Measurements from ENCODE around the gene SEMA5B.

Gene SEMA5B

DNA sequence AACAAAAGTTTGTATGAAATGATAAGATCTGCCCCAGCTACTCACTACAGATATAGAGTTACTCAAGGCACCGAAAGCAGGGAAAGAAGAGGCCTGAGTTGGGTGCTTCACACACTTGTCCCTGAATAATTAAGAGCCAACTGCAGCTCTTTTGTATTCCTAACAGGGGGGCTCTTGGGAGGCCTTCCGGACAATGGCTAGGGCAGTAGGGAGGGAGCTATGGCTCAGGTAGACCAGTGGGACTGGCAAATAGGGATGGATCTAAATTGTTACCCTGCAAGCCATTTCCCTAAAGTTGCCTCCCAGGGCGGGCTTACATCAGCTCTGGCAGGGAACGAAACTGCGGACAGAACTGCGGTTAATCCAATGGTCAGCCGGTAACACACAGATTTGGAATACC is 6.2 kb downstream of the SEMA5B start:
- no peak for DNase-seq

DNA sequence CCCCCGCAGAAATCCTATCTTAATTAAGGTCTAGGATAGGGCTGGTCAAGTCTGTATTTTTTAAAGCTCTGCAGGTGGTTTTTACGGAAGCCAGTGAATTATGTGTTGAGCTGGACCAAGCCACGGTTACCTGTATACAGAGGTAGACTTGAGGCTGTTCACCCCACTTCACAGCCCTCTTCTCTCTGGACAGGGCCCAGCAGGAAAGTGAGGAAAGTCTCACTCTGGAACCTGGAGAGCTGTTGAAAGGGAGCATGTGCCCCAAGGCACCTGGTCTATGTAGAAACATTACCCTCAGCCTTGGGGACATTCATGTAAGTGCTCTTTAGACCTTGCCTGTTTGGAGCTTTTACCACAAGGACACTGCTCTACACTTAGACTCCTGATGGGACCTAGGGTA is 6.9 kb downstream of the SEMA5B start:
- DNase-seq = no peak

DNA sequence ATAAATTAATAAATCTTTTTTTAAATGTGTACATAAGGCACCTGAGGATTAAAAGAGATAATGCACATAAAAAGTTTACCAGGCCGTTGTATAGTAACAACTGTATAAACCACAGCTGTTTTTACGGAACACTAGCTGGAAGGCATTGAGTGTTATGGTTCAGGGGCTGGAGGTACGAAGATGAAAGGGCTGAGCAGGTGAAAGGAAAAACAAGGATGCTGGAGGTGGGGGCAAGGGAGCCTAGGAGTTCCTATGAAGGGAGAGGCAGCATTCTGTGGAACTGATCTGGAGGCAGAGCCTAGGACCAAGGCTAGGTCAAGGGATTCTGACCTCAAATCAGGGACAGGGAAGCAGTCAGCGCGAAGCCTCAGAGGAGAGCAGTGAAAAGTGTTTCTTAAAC is 8.0 kb downstream of the SEMA5B start:
- no peak for DNase-seq

DNA sequence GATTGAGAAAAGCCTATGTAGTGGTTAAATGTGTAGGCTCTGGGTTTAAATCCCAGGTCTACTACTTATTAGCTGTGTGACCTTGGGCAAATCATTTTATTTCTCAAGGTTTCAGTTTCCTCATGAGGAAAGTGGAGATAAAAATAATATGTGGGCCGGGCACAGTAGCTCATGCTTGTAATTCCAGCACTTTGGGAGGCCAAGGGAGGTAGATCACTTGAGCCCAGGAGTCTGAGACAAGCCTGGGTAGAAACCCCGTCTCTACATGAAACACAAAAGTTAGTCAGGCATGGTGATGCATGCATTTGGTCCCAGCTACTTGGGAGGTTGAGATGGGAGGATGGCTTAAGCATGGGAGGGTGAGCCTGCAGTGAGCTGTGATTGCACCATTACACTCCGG is 8.4 kb downstream of the SEMA5B start:
- no peak for DNase-seq

DNA sequence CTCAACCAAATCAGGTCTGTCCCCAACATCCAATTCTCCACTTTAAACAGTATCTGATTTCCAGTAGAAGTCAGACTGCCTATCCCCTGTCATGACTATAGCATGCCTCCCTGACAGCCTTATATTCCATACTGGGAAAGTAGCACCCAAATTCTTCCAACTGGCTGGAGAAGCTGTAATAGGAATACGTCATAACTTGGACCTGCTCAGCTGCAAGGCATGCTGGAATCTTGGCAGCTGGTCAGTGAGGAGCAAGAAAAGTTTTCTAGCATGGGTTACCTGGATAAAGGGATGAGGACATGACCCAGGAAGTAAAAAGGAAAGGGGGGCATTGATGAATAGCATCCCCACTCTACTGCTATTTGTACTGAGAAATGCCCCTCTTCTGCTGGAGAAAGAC is 8.9 kb downstream of the SEMA5B start:
- no peak for DNase-seq

DNA sequence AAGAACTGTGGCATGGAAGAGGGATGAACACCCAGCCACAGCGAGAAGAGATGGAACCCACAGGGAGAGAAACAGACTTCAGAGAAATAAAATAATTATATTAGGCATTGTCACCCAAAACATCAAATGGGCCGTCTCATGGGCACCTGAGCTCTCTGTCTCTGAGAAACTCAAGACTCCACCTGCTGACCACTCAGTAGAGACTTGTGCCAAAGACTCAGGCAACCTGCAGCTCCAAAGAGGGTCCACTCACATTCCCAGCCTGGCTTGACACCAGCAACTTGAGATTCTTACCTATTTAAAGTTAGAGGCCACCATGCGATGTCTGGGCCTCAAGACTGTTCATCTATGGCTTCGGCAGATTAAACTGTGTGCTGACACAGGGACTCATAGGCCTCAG is 12.0 kb downstream of the SEMA5B start:
- DNase-seq = no peak

DNA sequence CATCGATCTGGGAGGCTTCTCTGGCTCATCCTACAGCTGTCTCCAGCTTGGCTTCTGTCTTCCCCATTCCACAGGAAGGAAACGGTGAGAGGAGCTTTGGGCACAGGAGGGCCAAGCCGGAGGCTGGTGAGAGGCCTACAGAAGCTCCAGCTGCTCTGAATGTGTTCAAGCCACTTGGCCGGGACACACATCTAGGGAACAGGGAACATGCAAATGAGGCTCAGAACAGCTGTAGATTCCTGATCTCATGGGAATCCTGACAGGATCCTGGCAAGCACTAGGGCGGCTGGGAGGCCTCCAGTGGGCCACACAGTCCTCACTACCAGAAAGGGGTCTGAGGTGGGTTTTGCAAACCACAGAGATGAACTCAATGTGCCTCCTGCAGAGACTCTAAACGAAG is 13.7 kb downstream of the SEMA5B start:
- no peak for DNase-seq

DNA sequence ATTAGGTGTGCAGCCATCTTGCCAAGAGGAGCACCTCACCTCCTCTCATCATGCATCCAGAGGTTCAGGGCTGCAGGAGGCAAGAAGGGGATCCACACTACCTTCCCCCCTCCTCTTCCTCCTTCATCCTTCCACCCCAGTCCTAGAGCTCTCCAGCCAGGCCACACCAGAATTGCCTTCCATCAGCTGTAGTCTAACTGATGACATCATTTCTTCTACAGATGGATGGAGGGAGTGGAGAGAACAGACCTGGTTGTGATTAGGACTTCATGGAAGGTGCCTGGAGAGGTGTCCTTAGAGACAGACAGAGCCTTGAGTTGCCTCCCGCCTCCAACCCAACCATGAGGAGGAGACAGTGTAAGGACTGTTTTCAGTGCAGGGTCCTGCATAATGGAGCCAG is 14.9 kb downstream of the SEMA5B start:
- DNase-seq = no peak

DNA sequence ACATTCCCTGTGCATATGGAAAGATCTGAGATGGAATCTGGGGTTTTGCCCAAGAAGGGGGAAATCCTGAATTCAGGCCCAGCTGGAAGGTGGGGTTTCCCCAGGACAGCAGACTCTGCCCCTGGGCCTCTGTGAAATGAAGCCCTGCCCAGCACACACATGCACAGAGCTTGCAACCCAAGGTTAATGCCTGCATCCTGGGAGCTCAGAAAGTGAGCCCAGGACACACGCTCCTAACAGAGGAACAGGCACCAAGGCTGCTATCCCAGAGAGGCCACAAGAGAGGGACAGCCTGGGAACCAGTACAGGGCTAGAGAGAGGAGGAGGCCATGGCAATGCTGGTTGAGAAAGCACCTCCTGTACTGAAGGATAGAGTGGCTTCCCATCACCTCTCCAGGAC is 16.1 kb downstream of the SEMA5B start:
- DNase-seq = no peak

DNA sequence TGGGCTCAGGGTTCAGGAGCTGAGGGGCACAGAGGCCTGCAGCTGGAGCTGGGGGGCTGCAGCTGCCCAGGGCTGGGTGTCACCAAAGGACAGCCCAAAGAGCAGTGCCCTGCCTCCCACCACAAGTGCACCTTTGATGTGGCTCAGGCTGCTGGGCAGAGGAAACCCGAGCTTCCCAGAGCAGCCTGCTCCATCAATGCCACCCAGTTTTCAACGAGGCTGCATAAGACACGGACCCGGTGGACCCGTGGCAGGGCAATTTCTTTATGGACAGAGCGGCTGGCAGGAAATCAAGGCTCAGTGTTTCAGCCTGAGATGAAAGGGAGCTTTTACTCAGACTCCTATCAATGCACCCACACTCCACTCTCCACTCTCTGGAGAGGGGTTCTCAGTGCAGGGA is 18.7 kb downstream of the SEMA5B start:
- DNase-seq = no peak

DNA sequence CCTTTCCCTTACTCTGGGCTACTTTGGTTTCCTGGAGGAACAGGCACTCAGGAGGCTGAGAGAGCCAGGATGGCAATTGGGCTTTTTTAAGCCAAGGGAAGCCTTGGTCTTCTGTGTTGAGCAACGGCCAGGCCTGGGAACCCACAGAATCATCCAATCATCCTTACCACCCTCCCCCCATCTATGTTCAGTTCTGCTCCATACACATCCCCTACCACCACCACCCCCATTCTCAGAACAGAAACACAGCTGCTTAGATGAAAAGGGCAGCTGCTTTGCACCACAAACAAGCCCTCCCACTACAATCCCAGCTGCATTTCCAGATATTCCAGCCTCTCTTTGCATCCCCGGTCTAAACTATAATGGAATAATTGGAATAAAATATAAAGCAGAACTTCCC is 21.0 kb downstream of the SEMA5B start:
- no peak for DNase-seq

DNA sequence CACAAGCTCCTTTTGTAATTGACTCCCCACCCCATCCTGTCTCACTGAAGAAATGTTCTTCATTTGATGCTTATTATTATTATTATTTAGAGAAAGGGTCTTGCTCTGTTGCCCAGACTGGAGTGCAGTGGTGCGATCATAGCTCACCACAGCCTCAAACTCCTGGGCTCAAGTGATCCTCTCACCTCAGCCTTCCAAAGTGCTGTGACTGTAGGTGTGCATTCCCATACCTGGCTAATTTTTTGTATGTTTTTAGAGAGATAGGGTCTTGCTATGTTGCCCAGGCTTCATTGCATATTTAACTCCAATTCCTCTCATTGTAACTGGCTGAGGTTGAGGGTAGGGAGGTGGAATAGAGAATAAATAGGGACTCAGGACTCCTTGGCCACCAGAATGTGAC is 22.3 kb downstream of the SEMA5B start:
- DNase-seq = no peak

DNA sequence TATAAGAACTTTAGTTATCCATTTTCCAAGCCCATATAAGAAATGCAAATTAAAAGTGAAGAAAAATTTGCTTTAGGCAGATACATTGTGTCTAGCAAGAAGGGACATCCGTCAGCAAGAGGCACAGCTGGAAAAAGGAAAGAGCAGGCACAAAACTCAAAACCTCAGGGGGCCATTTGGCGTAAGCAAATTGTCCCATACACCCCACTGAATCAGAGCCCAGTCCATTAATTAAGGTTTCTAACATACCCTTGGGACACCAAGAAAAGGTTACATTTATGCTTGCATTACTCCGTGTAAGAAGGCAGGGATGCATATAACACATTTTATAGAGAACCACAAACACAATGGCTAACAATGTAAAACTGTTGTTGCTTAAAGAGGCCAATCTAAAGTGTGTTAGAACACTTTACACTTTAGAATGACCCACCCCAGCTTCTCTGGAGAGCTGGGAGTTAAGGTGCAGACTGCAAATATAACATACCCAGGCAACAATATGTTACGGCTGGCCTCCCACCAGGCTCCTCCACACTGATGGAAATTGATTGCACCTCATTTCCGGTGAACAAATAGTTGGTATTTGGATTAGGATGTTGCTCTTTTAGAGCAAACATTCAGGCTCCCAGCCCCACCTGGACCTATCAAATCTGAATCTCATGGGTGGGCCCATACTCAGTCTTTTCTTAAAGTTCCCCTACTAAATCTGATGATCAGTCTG is 23.2 kb downstream of the SEMA5B start:
- peak; percentile 4 for DNase-seq

DNA sequence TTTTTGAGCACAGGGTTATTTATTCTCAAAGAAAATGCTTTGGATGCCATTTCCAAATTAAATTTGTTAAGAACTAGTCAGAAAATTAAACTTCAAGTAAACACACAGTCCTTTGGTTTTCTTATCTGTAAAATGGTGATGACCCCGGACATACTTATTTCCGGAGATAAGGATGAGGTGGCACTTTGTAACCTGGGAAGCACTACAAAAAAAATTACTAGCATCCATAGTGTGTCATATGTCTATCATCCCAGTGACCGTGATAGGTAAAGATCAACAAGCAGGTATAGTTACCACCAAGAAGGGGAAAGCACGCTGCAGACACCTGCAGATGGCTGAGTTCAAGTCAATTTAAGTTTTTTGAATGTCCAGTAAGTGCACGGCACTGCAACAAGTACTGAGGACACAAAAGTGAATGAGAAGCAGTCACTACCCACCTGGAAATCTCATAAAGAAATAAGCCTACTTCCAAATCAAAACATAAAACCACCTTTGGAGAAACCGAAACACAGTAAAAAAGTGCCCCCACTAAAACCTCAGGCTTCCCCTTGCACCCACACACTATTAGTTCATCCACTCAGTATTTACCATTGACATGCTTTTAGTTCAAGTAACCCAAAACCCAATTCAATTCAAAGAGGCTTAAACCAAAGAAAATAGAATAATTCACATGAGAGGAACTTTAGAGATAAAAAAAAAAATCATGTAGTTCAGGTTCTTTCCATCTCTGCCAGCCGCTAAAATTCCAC is 24.6 kb downstream of the SEMA5B start:
- DNase-seq = no peak

DNA sequence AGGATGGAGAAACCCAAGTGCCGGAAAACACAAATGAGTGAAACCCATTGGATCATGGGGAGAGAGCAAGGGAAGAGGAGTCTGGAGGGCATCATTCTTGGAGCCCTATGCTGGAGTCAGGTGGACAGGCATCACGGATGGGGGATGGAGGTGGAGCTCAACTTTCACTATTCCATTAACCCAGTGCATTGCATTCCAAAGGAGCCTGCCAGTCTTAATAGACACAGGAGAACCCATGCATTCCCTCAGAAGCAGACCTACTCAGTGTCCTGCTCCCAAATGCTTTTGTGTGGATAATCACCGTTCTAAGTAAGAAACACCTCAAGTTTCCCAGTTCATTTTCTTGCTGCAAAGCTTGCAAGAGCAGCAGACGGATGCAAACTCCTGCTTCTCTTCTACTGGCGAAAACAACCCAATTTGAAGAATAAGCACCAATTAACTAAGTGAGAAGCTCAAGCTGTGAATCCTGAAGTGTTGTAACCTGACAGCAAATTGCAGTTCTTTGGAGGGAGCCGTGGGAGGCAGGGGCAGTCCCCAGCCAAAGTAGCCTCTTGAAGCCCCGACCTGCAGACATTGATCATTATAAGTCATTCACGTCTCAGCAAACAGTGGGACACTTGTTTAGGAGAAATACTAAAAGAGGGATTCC is 25.3 kb downstream of the SEMA5B start:
- DNase-seq = no peak

DNA sequence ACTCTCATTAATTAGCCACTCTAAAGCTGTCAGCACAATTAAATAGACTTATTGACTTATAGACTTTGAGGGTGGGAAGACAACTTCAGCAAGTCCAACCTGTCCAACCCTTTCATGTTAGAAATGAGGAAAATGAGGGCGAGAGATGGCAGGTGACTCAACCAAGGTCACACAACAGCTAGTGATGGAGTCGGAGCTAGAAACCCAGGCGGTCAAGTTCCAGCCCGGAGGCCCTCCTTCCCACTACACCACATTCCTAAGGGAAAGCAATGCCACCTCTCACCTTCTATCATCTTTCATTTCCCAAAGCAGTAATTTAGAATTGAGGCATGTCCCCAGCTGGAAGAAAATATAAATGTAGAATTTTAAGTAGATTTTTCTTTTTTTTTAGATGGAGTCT is 28.7 kb downstream of the SEMA5B start:
- DNase-seq = no peak

DNA sequence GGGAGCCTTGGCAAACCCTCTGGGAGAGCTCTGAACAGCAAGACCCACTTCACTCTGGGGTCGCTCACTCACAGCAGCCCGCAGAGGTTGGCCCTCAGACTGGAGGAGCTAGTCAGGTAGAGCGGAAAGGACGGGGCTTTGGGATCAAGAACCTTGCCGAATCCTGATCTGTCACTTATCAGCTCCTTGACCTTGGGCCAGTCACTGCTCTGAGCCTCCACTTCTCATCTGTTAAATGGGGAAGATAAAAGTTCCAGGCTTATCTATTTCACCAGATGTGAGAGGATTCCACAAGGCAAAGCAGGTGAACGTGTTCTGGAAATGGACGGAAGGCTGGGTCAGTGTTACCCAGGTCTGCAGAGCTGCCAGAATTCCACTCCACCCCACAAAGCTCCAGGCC is 29.4 kb downstream of the SEMA5B start:
- no peak for DNase-seq

DNA sequence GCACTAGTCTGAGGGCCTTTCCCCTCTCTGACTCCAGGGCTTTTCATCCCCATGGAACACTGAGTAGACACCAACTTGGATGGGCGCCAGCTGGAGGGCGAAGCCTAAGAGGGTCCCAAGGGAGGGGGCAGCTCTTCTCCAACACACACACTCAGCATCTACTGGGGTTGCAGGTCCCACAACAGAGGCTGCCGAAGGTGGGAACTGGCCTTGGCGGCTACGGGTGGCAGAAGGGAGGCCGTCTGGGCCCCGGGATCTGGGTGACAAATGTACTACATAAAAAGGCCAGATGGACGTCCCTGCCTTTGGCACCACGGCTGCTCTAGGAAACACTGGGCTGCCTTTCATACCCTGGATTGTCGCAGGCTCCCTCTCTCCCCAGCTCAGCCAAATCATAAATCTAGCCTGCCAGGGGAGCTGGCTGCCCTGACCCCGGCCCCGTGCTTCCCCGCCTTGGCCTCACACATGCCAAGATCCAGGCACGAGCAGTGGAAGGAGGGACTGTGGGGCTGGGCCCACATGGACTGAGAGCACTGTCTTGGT is 31.5 kb downstream of the SEMA5B start:
- DNase-seq = no peak

DNA sequence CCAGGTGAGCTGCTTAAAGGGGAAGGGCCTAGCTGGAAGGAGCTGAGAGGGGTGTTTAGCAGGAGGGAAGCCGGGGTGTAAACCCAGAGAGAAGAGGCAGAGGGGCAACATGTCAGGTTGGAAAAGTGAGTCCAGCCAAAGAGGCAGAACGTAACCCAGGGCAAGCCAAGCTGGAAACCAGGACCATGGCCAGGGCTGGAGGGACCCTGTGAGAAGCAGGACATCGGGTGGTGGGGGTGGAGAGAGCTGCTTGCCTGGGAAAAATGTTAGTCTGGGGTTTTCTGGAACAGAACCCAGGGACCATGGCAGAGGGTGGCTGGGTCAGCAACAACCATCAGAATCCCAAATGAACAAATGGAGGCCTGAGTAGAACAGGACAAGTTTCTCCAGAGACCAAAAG is 32.6 kb downstream of the SEMA5B start:
- no peak for DNase-seq

DNA sequence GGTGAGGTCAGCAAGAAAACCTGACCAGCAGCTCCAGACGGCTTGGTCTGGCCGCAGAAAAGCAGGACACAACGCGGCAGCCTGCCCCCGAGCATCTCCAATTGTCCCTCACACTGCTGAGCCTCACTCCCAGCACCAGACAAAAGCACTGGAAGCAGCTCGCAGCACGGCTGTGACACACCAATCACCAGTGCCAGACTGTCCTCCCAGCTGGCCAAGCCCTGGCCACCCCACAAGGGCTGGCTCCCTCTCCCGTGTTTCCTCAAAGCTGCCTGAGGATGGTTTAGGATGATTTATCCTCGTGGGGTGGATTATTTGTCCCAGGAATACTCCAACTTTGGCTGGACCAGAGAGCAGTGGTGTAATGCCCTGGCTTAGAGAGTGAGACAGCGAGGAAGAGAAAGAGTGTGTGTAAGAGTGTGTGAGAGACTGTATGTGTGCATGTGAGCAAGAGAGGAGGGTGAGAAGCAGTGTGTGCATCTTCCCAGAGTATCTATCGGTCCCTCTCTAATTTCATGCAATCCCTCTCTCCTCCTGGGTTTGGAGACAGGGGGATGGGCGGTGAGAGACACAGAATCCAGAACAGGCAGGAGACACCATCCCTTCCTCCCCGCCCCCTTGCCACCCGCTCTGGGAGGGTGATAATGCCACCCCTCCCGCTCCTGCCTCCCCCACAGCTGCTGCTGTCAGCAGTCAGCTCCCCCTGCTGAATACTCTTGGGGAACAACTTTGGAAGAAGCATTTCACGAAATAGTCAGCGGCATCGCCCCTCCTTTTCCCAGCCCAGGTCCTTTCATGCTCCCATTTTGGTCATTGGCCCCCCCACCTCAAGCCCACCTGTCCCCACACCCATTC is 34.2 kb downstream of the SEMA5B start:
- DNase-seq = no peak

DNA sequence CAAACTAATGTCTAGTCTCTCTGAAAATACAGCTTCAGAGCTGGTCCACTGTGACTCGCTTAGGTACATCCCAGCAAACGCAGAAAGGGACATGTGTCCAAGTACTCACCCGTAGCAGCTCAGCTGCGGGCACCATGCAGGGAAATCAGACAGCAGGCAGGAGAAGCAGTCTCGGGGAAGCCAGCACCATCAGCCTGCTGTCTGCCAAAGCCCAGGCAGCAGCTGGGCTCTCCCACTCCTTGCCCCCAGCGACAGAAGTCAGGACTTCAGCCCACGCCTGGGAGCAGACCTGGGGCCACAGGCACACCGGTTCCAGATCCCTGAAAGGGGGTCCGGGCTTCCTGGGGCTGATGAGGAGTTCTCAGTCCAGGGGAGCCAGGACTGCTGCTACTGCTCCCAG is 34.9 kb downstream of the SEMA5B start:
- no peak for DNase-seq

DNA sequence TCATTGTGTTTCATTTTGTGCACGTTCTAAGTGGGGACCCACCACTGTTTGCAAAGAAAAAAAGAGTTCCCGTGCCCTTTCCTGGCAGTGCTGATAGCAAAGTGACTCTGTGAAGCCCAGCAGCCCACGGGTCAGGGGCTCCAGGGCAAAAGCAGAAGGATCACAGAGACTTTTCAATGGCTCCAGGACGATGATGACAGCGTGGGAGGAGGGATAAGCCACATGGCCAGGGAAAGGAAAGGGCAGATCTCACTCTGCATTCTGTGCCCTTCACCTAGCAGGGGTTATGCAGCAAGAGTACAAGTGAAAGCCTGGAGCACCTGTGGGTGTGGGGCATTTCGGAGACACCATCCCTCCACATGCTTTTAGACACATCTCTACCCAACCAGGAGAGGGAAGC is 35.4 kb downstream of the SEMA5B start:
- DNase-seq = no peak
